Mesothelial cell of epicardium (in vitro differentiated cells): ENCODE data around the gene ACACA. TPM values are rescaled to one million over a fixed set of nuclear protein-coding genes. Genes with fewer than 3 reads are reported as not detected.

Experiments
- DNase-seq, 2 experiments: peaks; one replicate each; pipeline ENCODE4 v3.0.0; 2021; ENCODE audit warnings: low spot score in 2 of 2; ENCODE audit not compliant: unreplicated experiment in 2 of 2
- H3K27ac Mint-ChIP-seq: 2 replicates; pipeline ENCODE4 v1.8.0; 2021; ENCODE audit warnings: mixed read lengths
- H3K27me3 Mint-ChIP-seq: 2 replicates; pipeline ENCODE4 v1.8.0; 2021; ENCODE audit warnings: low read depth, mixed read lengths
- H3K36me3 Mint-ChIP-seq: 2 replicates; pipeline ENCODE4 v1.8.0; 2021; ENCODE audit warnings: mixed read lengths
- H3K4me1 Mint-ChIP-seq: 2 replicates; pipeline ENCODE4 v1.8.0; 2021; ENCODE audit warnings: mixed read lengths
- H3K4me3 Mint-ChIP-seq: 2 replicates; pipeline ENCODE4 v1.8.0; 2021; ENCODE audit warnings: mild to moderate bottlenecking, moderate library complexity, mixed read lengths
- H3K9me3 Mint-ChIP-seq: 2 replicates; pipeline ENCODE4 v1.8.0; 2021; ENCODE audit warnings: mixed read lengths
- total RNA-seq: library from RNA; stranded (reverse); gene quantifications from 3 replicates; pipeline ENCODE4 v1.2.1, GENCODE V29; 2021
- TF ChIP-seq, protein P1 (sequence below): fragments of 200-600 bp; sonication (generic); IDR thresholded peaks from one replicate; pipeline ENCODE4 v1.5.0; 2021; ENCODE audit warnings: antibody characterized with exemption; ENCODE audit not compliant: unreplicated experiment

Gene ACACA
- total RNA-seq, 1 donor from 2014 or later, result 127 TPM

DNA sequence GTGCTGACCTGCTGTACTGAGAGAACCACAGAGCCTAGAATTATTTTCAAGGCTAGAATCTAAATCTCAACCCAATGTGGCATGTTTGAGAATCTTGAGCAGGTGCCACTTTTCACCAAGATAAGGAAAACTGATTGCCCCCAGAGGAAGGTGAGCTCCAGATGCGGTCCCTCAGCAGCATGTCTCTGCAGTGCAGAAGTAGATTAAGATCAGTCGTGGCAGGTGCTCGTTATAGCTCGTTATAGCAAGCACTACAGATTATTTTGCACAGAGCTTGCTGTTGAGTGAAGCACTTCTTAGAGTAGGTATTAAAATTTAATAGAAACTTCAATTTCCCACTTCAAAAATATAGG, 281.8 kb downstream of the ACACA start:
- Mint-ChIP-seq H3K4me3 (no peak overlapping the region), H3K27me3 (no peaks in the 10 kb centered on the region), H3K36me3 (peaks cover 49% of the 10 kb centered on the region), H3K27ac (no peak overlapping the region), H3K9me3 (no peaks in the 10 kb centered on the region), H3K4me1 (peaks cover 8% of the 10 kb centered on the region)
- TF ChIP-seq, protein P1, sequence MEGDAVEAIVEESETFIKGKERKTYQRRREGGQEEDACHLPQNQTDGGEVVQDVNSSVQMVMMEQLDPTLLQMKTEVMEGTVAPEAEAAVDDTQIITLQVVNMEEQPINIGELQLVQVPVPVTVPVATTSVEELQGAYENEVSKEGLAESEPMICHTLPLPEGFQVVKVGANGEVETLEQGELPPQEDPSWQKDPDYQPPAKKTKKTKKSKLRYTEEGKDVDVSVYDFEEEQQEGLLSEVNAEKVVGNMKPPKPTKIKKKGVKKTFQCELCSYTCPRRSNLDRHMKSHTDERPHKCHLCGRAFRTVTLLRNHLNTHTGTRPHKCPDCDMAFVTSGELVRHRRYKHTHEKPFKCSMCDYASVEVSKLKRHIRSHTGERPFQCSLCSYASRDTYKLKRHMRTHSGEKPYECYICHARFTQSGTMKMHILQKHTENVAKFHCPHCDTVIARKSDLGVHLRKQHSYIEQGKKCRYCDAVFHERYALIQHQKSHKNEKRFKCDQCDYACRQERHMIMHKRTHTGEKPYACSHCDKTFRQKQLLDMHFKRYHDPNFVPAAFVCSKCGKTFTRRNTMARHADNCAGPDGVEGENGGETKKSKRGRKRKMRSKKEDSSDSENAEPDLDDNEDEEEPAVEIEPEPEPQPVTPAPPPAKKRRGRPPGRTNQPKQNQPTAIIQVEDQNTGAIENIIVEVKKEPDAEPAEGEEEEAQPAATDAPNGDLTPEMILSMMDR, result no peak
- DNase-seq, result no peak

DNA sequence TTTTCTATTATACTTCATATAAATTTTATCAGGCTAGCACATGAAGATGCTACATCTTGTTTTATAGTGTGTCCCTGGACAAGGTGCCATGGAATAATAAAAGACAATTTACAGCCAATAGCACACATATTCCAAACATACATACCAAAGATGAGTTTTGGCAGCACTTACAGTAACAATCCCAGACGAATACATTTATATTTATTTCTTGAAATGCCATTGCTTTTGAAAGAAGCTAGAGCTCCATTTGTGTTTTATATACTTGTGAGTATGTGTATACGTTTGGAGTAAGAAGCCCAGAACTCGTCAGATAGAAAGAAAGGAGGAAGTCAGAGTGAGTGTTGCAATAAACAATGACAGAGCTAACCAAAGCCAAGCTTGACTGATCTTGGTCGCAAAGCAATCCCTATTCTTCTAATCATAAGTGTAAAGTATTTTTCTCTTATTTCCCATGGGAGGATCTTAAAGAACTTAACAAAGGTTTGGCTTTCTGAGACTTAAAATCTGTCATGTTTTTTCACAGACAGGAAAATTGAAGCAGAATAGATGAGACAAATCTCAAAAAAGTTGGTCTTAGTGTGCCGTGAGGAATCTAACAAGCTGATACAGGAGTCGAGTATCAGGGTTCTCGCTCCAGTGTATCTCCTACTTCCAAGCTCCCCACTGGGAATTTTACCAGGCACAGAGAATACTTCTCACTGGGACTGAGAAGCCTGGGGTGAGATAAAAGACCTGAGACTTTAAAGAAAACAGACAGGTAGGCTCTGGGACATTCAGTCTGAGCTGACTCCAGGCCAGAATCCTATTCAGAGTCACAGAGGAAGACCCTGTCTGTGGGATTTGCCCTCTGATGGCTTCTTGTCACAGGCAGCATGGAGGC, 282.5 kb downstream of the ACACA start:
- Mint-ChIP-seq H3K36me3 (peaks cover 47% of the 10 kb centered on the region), H3K27me3 (no peaks in the 10 kb centered on the region), H3K27ac (no peak overlapping the region), H3K4me3 (no peak overlapping the region), H3K4me1 (peaks cover 8% of the 10 kb centered on the region), H3K9me3 (no peaks in the 10 kb centered on the region)
- TF ChIP-seq, protein P1, result no peak
- DNase-seq, result no peak

DNA sequence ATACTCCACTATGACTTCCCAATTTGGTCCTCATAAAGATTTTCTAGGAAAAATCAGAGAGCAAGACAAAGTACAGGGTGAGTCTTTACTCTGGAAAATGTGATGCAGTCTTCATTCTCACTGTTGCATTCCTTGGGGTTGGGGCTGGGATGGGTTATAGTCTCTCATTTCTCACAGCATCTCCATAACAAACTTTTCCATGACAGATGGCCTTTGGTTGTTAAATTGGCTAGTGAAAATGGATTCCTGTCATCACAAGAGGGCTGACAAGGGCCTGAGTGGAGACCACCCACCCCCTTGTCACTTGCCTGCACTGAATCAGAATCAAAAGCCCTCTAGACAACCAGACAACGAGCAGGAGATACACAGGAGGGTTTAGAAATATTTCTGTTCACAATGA, 283.2 kb downstream of the ACACA start:
- H3K9me3 Mint-ChIP-seq, result no peaks in the 10 kb centered on the region
- no peak for DNase-seq
- H3K27ac Mint-ChIP-seq, result no peak overlapping the region
- peaks cover 46% of the 10 kb centered on the region for H3K36me3 Mint-ChIP-seq
- H3K4me1 Mint-ChIP-seq, result peaks cover 8% of the 10 kb centered on the region
- no peak overlapping the region for H3K4me3 Mint-ChIP-seq
- H3K27me3 Mint-ChIP-seq, result no peaks in the 10 kb centered on the region
- TF ChIP-seq, protein P1, result no peak

DNA sequence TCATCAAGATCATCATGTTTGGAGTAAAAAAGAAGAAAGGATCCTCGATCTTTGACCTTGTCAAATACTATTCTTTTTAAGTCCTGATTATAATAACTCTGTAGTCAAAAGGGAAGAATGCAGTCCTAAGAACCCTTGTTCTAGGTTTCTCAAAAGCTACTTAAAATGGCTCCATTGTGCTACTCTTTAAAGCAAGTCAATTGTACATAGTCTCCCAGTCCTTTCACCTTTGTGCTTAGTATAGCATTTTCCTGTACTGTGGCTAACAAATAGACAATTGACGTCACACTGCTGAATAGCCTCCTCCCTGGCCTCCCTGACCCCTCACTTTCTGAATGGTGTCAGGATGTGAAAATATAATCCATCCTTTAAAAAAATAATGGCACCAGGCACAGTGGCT, 285.0 kb downstream of the ACACA start:
- Mint-ChIP-seq H3K4me3 (no peak overlapping the region), H3K9me3 (no peaks in the 10 kb centered on the region), H3K36me3 (peaks cover 39% of the 10 kb centered on the region), H3K27ac (no peak overlapping the region), H3K4me1 (peaks cover 5% of the 10 kb centered on the region), H3K27me3 (no peaks in the 10 kb centered on the region)
- TF ChIP-seq, protein P1, result no peak
- DNase-seq, result no peak

DNA sequence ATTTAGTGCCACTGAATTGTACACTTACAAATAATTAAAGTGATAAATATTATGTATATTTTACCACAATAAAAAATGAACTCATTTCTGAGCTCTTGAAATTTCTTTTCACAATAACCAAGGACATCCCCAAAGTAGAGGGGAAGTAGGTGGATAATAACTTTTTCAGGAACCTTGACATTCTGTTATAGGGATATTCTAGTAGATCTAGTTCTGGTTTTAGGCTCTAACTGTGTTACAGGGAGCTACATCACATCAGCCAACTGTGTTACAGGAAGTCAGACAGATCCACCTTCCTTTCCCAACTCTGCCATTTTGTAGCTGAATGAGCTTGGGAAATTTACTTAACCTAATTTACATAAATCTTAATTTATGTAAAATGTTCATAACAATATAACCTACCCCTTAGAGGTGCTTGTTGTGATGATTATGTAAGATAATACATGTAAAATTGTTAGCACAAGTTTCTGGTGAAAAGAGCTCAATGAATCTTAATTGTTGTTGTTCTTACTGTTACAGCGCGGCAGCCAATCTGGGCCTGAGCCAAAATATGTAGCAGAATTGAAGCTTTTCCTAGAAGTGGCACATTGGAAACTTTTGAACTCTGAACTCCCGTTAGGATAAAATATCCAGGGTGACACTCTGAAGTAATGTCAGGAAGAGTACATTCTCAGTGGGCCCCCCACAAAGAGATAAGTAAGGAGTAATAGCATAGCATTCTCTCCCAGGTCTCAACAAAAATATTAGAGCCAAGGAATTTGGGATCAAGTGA, 288.1 kb downstream of the ACACA start:
- no peak for DNase-seq
- H3K27ac Mint-ChIP-seq, result no peak overlapping the region
- H3K36me3 Mint-ChIP-seq, result peaks cover 30% of the 10 kb centered on the region
- H3K4me3 Mint-ChIP-seq, result no peak overlapping the region
- H3K4me1 Mint-ChIP-seq, result peaks cover 2% of the 10 kb centered on the region
- H3K27me3 Mint-ChIP-seq, result no peaks in the 10 kb centered on the region
- H3K9me3 Mint-ChIP-seq, result no peaks in the 10 kb centered on the region
- TF ChIP-seq, protein P1, result no peak
